ENCODE data around the gene ZNF396. TPM values are rescaled to one million over a fixed set of nuclear protein-coding genes. Genes with fewer than 3 reads are reported as not detected.

Gene ZNF396
- polyA plus RNA-seq, 3 donors = 5.3 to 6.5 (median 6.2) TPM

GRCh38 chr18:35387152-35387571 lies 10.0 kb upstream of the ZNF396 start:
- no peak for DNase-seq

GRCh38 chr18:35386600-35387100 lies 9.5 kb upstream of the ZNF396 start:
- DNase-seq = peak; percentile 85

- DNase-seq = no peak
Measured at GRCh38 chr18:35383136-35383535, 6.0 kb upstream of the ZNF396 start.

- DNase-seq = no peak
Measured at GRCh38 chr18:35379421-35379820, 2.3 kb upstream of the ZNF396 start.

- no peak for DNase-seq
Measured at GRCh38 chr18:35378574-35378896, 1.4 kb upstream of the ZNF396 start.

GRCh38 chr18:35377875-35378573 lies 887 bp upstream of the ZNF396 start:
- DNase-seq = no peak

GRCh38 chr18:35376393-35376741 lies 770 bp downstream of the ZNF396 start:
- no peak for DNase-seq

GRCh38 chr18:35374708-35375107 lies 2.4 kb downstream of the ZNF396 start:
- no peak for DNase-seq

- no peak for DNase-seq
Measured at GRCh38 chr18:35371412-35372195, 5.5 kb downstream of the ZNF396 start.

- no peak for DNase-seq
Measured at GRCh38 chr18:35369126-35369525, 8.0 kb downstream of the ZNF396 start.

- no peak for DNase-seq
Measured at GRCh38 chr18:35368595-35368994, 8.5 kb downstream of the ZNF396 start.

GRCh38 chr18:35362531-35362930 lies 14.6 kb downstream of the ZNF396 start:
- DNase-seq = no peak

- no peak for DNase-seq
Measured at GRCh38 chr18:35361570-35362321, 15.4 kb downstream of the ZNF396 start.

GRCh38 chr18:35355140-35355618 lies 22.0 kb downstream of the ZNF396 start:
- peak; percentile 86 for DNase-seq

GRCh38 chr18:35352778-35353177 lies 24.4 kb downstream of the ZNF396 start:
- DNase-seq = no peak

- no peak for DNase-seq
Measured at GRCh38 chr18:35352283-35352682, 24.9 kb downstream of the ZNF396 start.

- DNase-seq = peak; percentile 7
Measured at GRCh38 chr18:35348001-35348400, 29.1 kb downstream of the ZNF396 start.

- DNase-seq = no peak
Measured at GRCh38 chr18:35345950-35346349, 31.2 kb downstream of the ZNF396 start.

GRCh38 chr18:35345460-35345921 lies 31.6 kb downstream of the ZNF396 start:
- DNase-seq = peak; percentile 71

- DNase-seq = peak; percentile 17
Measured at GRCh38 chr18:35344736-35345459, 32.2 kb downstream of the ZNF396 start.

- peak; percentile 97 for DNase-seq
Measured at GRCh38 chr18:35343936-35344735, 33.0 kb downstream of the ZNF396 start, which contains the start of gene ZNF24. Gene ZNF24, minus strand, starts transcription at chr18:35344420. Its CDS starts 3,770 bp downstream, at chr18:35340650.
